ENCODE results near the gene ANKRD55. TPM values are rescaled to one million over a fixed set of nuclear protein-coding genes. Genes with fewer than 3 reads are reported as not detected.

The ANKRD55 gene
- total RNA-seq, 2 experiments from 2014 or later, result not detected

- H3K9me3 ChIP-seq (ENCODE audit: low read length), result no peaks in the 10 kb centered on the region
- CTCF ChIA-PET (ENCODE audit: unreplicated experiment), result interaction anchor here (0.6 to 1.5 kb wide), 2 partner anchors 567 to 630 kb away, joined by 3 to 8 read pairs; no protein-coding TSS in a partner anchor
- H3K27ac ChIP-seq (ENCODE audit: low read depth, low read length, poor library complexity, severe bottlenecking), result no peak overlapping the region
- H3K4me1 ChIP-seq (ENCODE audit: insufficient read depth, low read length, poor library complexity, severe bottlenecking), result no peaks in the 10 kb centered on the region
- intact Hi-C loops (cut with micrococcal nuclease; ENCODE audit: unreplicated experiment), result loop anchor here (1.0 to 10.0 kb wide), 8 partner anchors 212 to 1006 kb away; no protein-coding TSS in a partner anchor
- BruUV-seq (replicated peaks), result no TSS peak
- no peaks in the 10 kb centered on the region for H4K20me1 ChIP-seq (ENCODE audit: insufficient read depth, low read length)
- TF ChIP-seq EZH2phosphoT487 (IDR thresholded peaks at IDR 0.05; ENCODE audit: borderline replicate concordance, low read depth, low read length), result no peak
- TF ChIP-seq CTCF (conservative IDR thresholded peaks at IDR 0.05; ENCODE audit: low read length), result peak; percentile 93
- POLR2A ChIA-PET, result interaction anchor here (0.5 to 1.7 kb wide), 4 partner anchors 568 to 648 kb away, joined by 3 to 8 read pairs (median 4); no protein-coding TSS in a partner anchor
- no peaks in the 10 kb centered on the region for H3K36me3 ChIP-seq (ENCODE audit: insufficient read depth, low read length)
- H2AFZ ChIP-seq (ENCODE audit: low read length), result no peak overlapping the region; the same call in 1 of the 2 replicates
- H3K9me2 ChIP-seq (ENCODE audit: insufficient read depth, low read length), result no peaks in the 10 kb centered on the region
- no peaks in the 10 kb centered on the region for H3K79me2 ChIP-seq (ENCODE audit: insufficient read depth, low read depth, low read length)
- H3K4me2 ChIP-seq (ENCODE audit: low read length), result peak overlapping the region; percentile 27; the same call in 1 of the 2 replicates
- H3K4me3 ChIP-seq (ENCODE audit: low read depth, low read length, poor library complexity, severe bottlenecking), result no peak overlapping the region
- DNase-seq (ENCODE audit: low spot score), result peak; percentile 78
Observed at GRCh38 chr5:56270568-56271392, 37.6 kb upstream of the ANKRD55 start.

GRCh38 chr5:56270058-56270457 is 36.9 kb upstream of the ANKRD55 start:
- no peaks in the 10 kb centered on the region for H3K36me3 ChIP-seq (ENCODE audit: insufficient read depth, low read length)
- H3K9me3 ChIP-seq (ENCODE audit: low read length), result no peaks in the 10 kb centered on the region
- POLR2A ChIA-PET, result interaction anchor here (0.6 to 1.7 kb wide), 5 partner anchors 70 to 569 kb away, joined by 3 to 8 read pairs (median 3); no protein-coding TSS in a partner anchor
- peak; percentile 47 for DNase-seq (ENCODE audit: low spot score)
- no peaks in the 10 kb centered on the region for H3K4me1 ChIP-seq (ENCODE audit: insufficient read depth, low read length, poor library complexity, severe bottlenecking)
- H3K79me2 ChIP-seq (ENCODE audit: insufficient read depth, low read depth, low read length), result no peaks in the 10 kb centered on the region
- BruUV-seq (replicated peaks), result no TSS peak
- TF ChIP-seq EZH2phosphoT487 (IDR thresholded peaks at IDR 0.05; ENCODE audit: borderline replicate concordance, low read depth, low read length) (no peak), CTCF (conservative IDR thresholded peaks at IDR 0.05; ENCODE audit: low read length) (no peak)
- no peak overlapping the region; the same call in 1 of the 2 replicates for H2AFZ ChIP-seq (ENCODE audit: low read length)
- peak overlapping the region; percentile 27; the same call in 1 of the 2 replicates for H3K4me2 ChIP-seq (ENCODE audit: low read length)
- CTCF ChIA-PET (ENCODE audit: unreplicated experiment), result interaction anchor here (1.5 kb wide), 1 partner anchor 568 kb away, joined by 8 read pairs; no protein-coding TSS in a partner anchor
- no peak overlapping the region for H3K27ac ChIP-seq (ENCODE audit: low read depth, low read length, poor library complexity, severe bottlenecking)
- no peaks in the 10 kb centered on the region for H3K9me2 ChIP-seq (ENCODE audit: insufficient read depth, low read length)
- H4K20me1 ChIP-seq (ENCODE audit: insufficient read depth, low read length), result no peaks in the 10 kb centered on the region
- intact Hi-C loops (cut with micrococcal nuclease; ENCODE audit: unreplicated experiment), result loop anchor here (1.0 to 10.0 kb wide), 8 partner anchors 212 to 1007 kb away; no protein-coding TSS in a partner anchor
- no peak overlapping the region for H3K4me3 ChIP-seq (ENCODE audit: low read depth, low read length, poor library complexity, severe bottlenecking)
